ENCODE results near the gene PSMC3.

The PSMC3 gene

GRCh38 chr11:47426062-47426956 is at the start of gene PSMC3:
Gene PSMC3 (minus strand): TSS chr11:47426439. CDS start chr11:47426279, 160 bp downstream.
- peak; percentile 97 for FAIRE-seq
- DNase-seq (ENCODE audit: insufficient read length, low spot score) = peak; percentile 89

- FAIRE-seq = no peak
Observed at GRCh38 chr11:47470671-47471070, 44.4 kb upstream of the PSMC3 start.

GRCh38 chr11:47469361-47470179 is 43.3 kb upstream of the PSMC3 start:
- no peak for FAIRE-seq
- DNase-seq (ENCODE audit: insufficient read length, low spot score) = no peak

More at GRCh38 chr11:47470671-47471070, 44.4 kb upstream of the PSMC3 start:
- no peak for DNase-seq (ENCODE audit: insufficient read length, low spot score)

- DNase-seq (ENCODE audit: insufficient read length, low spot score) = no peak
- FAIRE-seq = no peak
Observed at GRCh38 chr11:47468598-47469214, 42.5 kb upstream of the PSMC3 start.

- FAIRE-seq = no peak
- no peak for DNase-seq (ENCODE audit: insufficient read length, low spot score)
Observed at GRCh38 chr11:47467357-47467756, 41.1 kb upstream of the PSMC3 start.

GRCh38 chr11:47466701-47467250 is 40.5 kb upstream of the PSMC3 start:
- FAIRE-seq (no peak), DNase-seq (ENCODE audit: insufficient read length, low spot score) (no peak)

- DNase-seq (ENCODE audit: insufficient read length, low spot score) (no peak), FAIRE-seq (no peak)
Observed at GRCh38 chr11:47466201-47466600, 40.0 kb upstream of the PSMC3 start.

- FAIRE-seq (no peak), DNase-seq (ENCODE audit: insufficient read length, low spot score) (no peak)
Observed at GRCh38 chr11:47464483-47464882, 38.2 kb upstream of the PSMC3 start.

GRCh38 chr11:47461876-47462275 is 35.6 kb upstream of the PSMC3 start:
- no peak for FAIRE-seq

GRCh38 chr11:47460571-47461235 is 34.5 kb upstream of the PSMC3 start:
- no peak for DNase-seq (ENCODE audit: insufficient read length, low spot score)
- no peak for FAIRE-seq

More at GRCh38 chr11:47461876-47462275, 35.6 kb upstream of the PSMC3 start:
- no peak for DNase-seq (ENCODE audit: insufficient read length, low spot score)

- DNase-seq (ENCODE audit: insufficient read length, low spot score) (peak; percentile 69), FAIRE-seq (peak; percentile 67)
Observed at GRCh38 chr11:47454258-47454671, 28.0 kb upstream of the PSMC3 start.

GRCh38 chr11:47453365-47453764 is 27.1 kb upstream of the PSMC3 start:
- FAIRE-seq (no peak), DNase-seq (ENCODE audit: insufficient read length, low spot score) (no peak)

- FAIRE-seq (no peak), DNase-seq (ENCODE audit: insufficient read length, low spot score) (no peak)
Observed at GRCh38 chr11:47451990-47452389, 25.8 kb upstream of the PSMC3 start.

GRCh38 chr11:47451436-47451835 is 25.2 kb upstream of the PSMC3 start:
- no peak for FAIRE-seq

GRCh38 chr11:47449541-47449940 is 23.3 kb upstream of the PSMC3 start:
- no peak for FAIRE-seq
- no peak for DNase-seq (ENCODE audit: insufficient read length, low spot score)

More at GRCh38 chr11:47451436-47451835, 25.2 kb upstream of the PSMC3 start:
- no peak for DNase-seq (ENCODE audit: insufficient read length, low spot score)

GRCh38 chr11:47448566-47449427 is 22.6 kb upstream of the PSMC3 start, which contains the start of gene RAPSN:
Gene RAPSN (minus strand): TSS chr11:47449136. CDS start chr11:47448964, 172 bp downstream.
- FAIRE-seq = no peak
- no peak for DNase-seq (ENCODE audit: insufficient read length, low spot score)

- DNase-seq (ENCODE audit: insufficient read length, low spot score) (no peak), FAIRE-seq (no peak)
Observed at GRCh38 chr11:47447906-47448305, 21.7 kb upstream of the PSMC3 start.

GRCh38 chr11:47446833-47447232 is 20.6 kb upstream of the PSMC3 start:
- FAIRE-seq (no peak), DNase-seq (ENCODE audit: insufficient read length, low spot score) (no peak)

- FAIRE-seq (no peak), DNase-seq (ENCODE audit: insufficient read length, low spot score) (no peak)
Observed at GRCh38 chr11:47445840-47446239, 19.6 kb upstream of the PSMC3 start.
